Activated CD4-positive, alpha-beta T cell treated with anti-CD3 and anti-CD28 coated beads, Interleukin-2, Interleukin-6, amounts not matched to agents 100 ng/mL and 50 ng/mL, durations not matched to agents 16 hours and 8 hours (primary cell): Measurements from ENCODE around the gene HSPA4L.

Experiments used
- DNase-seq: peaks from one replicate; pipeline ENCODE4 v3.0.0-alpha.2; 2020

The HSPA4L gene

DNA sequence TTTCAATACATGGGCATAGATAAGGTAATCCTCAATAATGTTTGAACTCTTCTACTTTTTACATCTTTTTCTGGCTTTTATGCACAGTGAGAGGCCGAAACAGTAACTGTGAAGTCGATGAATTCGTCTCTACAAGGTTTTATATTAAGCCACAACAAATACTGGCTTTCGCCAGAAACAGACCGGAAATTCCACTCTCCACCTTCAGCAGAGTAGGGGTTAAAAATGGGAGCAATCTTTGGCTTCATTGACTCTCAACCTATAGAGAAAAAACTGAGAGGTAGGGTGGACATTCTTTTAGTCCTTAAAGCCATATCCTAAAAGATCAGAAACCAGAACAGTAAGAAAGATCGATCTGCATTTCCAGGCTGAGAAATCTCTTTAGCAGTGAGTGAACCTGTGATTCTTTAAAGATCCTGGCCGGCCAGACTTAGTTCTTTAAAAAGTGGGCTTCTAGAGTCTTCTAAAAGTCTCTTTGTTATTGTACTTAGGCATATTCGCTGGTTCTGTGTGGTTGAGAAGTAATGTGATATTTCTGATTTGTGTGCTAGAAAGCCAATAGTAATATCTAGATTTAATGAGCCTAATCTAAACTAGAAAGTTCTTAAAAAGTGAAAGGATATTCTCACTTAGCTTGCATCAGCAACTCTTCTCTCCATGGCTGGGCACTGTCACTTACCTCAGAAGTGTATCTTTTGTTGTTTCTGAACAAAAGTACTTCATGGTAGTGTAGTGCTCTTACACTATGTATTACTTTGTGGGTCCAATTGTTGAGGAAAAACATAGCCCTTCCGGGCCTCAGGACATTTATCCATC, 2.0 kb downstream of the HSPA4L start:
- DNase-seq, result no peak

DNA sequence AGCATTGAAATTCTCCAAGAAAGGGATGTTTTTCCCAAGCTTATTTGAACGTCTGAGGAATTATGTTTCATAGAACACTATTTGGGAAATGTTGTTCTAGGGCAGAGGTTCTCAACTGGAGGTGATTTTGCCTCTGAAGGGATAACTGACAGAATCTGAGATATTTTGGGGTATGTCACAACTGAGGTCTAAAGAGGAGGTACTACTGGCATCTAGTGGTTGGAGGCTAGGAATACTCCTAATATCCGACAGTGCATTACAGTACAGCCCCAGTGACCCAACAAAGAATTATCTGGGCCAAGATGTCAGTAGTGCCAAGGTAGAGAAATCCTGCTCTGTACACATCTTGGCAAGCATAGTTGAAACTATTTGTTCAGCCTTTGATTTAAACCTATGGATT, 6.4 kb downstream of the HSPA4L start:
- DNase-seq, result peak; percentile 2

DNA sequence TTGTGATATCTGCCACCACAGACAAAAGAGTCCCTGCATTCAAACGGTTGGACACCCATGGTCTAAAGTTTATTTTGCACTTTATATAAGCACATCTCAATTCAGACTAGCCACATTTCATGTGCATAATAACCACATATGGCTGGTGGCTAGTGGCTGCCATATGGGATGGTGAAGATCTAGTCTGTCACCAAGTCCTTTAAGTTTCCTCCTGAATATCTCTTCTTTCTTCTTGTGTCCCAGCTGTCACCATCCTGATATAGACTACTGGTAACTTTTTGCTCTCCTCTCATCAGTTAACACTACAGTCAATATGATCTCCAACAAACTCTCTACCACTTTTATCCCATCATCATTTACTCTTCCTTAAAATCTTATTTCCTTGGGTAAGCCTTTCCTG, 9.3 kb downstream of the HSPA4L start:
- DNase-seq, result no peak

DNA sequence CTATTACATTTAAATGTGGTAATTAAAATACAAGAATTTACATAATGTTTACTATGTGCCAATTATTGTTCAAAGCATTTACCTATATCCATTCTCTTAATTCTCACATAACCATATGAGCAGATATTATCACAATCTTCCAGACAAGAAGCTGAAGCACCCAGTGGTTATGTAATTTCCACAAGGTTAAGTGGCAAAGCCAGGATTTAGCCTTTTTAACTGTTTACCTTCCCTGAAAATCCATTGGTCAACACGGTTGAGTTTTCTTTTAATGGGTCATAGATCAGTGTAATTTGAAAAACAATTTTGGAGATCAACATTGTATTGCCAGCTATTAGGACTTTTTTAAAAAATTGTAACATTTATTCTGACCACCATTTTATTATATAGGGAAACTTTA, 11.4 kb downstream of the HSPA4L start:
- no peak for DNase-seq

DNA sequence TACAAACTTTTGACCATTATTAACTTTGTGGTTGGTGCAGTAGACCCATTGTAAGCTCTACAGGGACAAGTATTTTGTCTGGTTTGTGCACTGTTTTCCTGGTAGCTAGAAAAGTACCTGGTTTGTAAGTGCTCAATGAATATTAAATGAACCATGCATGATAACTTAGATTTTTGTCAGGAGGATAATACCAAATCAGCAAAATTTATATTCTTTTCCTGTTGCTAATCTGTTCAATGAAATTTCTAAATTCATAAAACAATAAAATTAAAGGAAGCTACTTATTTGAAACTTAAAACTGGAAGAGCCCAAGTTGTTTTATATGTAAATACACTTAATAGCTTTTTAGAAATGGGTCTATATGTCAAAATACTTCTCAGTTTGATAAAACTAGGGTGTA, 17.6 kb downstream of the HSPA4L start:
- DNase-seq, result no peak

DNA sequence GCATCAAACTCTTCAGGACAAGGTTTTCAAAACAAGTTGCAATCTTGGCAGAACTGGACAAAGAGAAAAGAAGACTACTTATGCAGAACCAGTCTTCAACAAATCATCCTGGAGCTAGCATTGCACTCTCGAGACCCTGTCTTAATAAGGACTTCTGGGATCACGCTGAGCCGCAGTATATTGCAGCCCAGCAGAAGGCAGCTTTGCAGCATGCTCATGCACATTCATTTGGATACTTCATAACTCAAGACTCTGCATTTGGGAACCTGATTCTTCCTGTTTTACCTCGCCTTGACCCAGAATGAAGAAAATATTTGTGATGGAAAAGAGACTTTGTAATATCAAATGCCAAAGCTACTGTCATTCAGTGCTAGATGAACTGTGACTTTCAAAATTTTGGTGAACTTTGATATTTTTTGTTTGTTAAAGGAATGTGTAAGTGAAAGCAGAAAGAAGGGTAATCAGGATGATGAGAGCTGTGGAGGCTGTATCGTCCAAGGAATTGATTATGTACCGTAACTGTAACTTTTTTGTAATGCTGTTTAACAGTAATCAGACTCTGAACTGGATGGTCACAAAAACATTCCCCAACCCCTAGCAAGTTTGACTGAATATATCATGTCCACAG, 27.2 kb downstream of the HSPA4L start:
- DNase-seq, result no peak

DNA sequence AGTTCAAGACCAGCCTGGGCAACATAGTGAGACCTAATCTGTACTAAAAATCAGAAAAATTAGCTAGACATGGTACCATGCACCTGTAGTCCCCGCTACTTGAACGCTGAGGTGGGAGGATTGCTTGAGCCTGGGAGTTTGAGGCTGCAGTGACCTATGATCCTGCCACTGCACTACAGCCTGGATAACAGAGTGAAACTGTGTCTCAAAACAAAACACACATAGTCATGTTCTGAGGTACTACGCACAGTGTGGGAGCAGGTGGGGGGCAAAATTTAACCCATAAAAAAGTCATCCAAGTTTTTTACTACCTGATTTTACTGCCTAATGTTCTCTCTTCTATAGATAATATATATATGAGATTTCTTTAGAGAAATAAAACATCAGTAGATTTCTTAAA, 28.4 kb downstream of the HSPA4L start:
- no peak for DNase-seq

DNA sequence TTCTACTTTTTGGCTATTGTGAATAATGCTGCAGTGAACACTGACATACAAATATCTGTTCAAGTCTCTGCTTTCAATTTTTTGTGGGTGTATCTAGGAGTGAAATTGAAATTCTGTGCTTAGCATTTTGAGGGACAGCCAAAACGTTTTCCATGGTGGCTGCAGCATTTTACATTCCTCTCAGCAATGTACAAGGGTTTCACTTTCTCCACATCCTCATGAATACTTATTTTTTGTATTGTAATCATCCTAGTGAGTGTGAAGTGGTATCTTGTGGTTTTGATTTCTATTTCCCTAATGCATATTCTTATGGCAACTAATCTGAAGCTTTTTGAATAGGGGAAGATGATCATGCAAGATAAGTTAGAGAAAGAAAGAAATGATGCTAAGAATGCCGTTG, 40.3 kb downstream of the HSPA4L start:
- DNase-seq, result no peak

DNA sequence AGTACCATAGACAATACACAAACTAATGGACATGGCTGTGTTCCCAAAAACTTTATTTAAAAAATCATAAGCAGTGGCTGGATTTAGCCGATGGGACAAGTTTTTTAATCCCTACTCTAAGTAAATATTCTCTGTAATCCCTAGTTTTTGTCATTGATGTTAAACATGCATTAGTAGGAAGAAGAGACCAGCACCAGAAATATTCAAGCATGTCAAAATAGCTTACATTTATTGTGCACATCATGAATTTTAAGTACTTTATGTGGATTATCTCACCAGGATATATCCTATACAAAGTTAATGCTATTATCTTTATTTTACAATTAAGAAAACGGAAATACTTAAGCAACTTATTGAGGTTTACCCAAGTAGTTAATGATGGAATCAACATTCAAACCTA, 46.0 kb downstream of the HSPA4L start:
- no peak for DNase-seq

DNA sequence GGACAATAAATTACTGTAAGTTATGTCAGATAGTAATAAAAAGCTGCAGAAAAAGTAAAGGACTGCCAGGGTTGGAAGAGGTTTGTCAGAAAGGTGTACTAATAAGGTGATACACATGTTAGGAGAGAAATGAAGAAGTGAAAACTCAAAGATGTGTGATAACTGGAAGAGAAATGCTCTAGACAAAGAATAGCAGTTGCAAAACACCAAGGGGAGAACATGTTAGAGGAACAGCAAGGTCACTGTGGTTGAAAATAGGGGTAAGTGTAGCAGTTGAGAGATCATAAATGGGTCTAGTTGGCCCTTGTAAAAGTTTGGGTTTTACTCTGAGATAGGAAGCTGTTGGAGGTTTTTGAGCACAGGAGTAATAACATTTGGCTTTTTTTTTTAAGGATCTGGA, 46.9 kb downstream of the HSPA4L start:
- no peak for DNase-seq

DNA sequence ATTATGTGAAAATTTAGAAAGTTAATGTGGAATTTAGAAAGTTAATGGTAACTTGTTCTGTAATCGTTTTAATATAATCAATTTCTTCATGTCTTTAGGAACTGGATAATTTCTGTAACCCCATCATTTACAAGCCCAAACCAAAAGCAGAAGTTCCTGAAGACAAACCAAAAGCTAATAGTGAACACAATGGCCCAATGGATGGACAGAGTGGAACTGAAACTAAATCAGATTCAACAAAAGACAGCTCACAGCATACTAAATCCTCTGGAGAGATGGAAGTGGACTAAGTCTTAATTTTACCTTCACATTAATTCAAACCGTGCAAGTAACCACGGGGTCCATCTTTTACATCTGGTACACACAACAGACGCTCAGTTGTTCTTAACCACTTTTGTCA, 50.5 kb downstream of the HSPA4L start:
- DNase-seq, result no peak

DNA sequence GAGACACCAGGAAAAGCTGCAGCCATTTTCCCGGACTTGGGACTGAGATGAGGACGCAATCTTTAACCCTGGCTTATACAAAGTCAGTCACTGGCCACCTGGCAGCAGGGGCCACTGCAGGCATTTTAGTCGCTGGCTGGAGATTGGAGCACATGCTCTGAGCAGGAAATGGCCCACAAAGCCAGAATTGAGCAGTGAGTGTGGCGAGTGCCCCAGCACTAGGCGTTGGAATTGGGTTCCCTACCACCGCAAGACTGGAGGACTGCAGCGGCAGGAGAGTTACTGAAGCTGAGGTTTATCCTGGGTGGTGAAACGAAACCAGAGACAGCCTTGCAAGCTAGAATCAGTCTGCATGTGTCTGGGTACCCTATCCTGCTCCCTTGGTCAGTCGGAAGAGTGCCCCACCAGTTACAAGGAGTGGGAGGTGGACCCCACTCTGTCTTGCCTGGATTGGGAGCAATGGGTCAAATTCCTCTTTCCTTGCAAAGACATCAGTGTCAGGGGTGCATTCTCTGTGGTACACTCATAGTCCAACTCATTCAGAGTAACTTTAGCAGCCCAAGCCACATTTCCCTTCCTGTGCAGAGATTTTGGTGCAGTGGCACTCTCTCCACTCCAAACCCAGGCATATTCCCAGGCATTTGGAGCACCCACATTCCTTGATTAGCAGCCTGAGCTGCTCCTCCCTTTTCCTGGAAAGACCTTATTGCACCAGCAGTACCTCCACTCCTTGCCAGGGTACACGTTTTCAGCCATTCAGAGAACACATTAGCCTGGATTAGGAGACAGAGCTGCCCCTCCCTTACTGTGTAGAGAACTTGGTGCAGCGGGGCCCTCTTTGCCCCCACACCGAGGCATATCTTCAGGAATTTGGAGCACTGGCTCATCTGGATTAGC, 61.8 kb downstream of the HSPA4L start:
- no peak for DNase-seq

DNA sequence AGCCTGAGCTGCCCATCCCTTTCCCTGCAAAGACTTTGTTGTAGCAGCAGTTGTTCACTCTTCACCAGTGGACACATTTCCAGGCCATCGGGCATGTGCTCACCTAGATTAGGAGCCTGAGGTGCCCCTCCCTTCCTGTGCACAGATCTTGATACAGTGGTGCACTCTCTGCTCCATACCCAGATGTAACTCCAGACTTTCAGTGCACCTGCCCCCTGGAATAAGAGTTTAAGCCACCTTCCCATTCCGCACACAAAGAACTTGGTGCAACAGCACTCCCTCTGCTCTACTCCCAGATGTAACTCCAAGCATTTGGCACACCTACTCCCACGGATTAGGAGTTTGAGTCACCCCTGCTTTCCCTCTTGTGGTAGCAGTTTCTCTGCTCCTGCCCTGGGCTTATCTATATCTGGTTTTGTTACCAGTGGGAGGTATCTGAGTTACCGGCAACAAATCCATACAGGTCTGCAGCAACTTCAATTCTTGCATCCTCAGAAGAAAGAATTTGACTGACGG, 62.5 kb downstream of the HSPA4L start:
- no peak for DNase-seq

DNA sequence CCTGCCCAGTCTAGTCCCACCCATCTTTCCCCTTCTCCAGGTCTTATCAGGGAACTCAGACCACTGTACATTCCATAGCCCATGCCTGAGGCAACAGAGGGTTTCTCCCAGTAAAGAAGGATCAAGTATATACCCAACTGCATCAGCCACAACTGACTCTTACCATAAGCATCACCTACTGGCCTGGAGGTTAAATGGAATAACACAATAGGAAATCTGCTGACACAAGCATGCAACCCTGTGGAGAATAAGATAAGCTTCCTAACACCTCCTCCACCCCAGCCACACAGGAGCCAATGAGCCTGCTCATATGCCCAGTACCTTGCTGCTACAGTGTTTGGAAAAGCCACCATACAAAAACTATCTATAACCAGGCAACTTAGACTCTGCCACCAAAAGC, 63.9 kb downstream of the HSPA4L start:
- no peak for DNase-seq

DNA sequence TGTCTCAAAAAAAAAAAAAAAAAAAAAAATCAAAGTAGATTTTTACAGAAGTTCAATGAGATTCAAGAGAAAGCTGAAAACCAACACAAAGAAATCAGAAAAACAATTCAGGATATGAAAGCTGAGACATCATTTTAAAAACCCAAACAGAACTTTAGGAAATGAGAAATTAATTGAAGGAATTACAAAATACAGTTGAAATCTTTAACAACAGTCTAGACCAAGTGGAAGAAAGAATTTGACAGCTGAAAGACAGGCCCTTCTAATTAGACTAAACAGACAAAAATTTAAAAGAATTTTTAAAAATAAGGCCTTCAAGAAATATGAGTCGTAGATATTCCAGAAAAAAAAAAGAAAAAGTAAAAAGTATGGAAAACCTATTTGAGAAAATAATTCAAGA, 64.6 kb downstream of the HSPA4L start:
- no peak for DNase-seq

DNA sequence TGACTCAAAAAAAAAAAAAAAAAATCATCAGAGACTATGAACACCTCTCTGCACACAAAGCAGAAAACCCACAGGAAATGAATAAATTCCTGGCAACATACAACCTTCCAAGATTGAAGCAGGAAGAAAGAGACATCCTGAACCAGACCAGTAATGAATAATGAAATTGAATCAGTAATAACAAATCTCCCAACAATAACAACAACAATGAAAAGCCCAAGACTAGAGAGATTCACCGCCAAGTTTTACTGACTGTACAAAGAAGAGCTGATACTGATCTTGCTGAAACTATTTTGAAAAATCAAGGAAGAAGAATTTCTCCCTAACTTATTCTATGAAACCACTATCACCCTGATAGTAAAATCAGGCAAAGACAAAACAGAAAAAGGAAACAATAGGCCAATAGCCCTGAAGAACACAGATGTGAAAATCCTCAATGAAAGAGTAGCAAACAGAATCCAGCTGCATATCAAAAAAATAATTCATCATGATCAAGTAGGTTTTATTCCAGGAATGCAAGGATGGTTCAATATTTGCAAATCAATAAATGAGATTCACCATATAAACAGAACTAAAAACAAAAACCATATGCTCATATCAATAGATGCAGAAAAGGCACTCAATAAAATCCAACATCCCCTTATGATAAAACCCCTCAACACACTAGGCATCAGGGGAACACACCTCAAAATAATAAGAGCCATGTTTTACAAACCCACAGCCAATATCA, 67.5 kb downstream of the HSPA4L start:
- DNase-seq, result no peak

DNA sequence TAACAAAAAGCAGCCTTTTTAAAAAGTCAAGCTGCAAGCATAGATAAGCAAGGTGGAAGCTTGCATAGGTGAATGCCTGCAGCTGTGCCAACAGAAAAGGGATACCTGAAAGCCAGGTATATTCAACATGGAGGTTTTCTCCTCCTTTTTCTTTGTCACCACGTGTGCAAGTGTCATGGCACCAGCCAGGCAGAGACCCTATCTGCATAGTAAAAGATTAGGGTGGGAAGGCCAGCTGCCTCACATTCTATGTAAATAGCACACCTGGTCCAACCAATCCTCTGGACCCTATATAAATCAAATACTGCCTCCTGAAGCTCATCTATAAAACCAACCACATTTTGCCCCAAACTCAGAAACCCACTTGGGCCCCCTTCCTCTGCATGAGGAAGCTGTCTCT, 70.5 kb downstream of the HSPA4L start:
- no peak for DNase-seq

DNA sequence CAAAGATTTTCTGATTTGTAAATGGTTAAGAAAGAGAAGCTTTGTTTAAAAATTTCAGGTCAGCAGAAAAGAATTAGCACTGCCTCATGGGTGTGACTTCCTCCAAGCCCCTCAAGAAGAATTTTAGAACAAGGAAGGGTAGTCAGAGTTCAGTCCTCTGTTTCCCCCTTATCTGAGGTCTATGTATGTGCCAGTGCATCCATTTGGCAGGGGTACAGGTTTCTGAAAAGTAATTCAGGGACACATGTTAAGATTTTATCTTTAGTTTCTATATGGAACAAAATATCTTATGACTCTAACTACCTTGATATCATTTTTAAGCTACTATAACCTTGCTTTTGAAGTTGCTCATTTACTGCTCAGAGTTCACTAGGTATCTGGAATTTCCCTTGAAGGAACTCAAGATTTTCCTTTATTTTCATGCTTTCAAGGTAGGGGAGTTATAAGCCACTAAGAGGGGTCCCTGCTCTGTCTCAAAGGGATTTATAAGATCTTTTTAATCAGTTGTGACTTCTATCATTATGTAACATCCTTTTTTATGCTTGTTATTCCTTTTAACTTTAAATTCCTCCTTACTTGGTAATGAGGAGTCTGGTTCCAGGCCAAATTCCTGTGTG, 74.2 kb downstream of the HSPA4L start:
- no peak for DNase-seq

DNA sequence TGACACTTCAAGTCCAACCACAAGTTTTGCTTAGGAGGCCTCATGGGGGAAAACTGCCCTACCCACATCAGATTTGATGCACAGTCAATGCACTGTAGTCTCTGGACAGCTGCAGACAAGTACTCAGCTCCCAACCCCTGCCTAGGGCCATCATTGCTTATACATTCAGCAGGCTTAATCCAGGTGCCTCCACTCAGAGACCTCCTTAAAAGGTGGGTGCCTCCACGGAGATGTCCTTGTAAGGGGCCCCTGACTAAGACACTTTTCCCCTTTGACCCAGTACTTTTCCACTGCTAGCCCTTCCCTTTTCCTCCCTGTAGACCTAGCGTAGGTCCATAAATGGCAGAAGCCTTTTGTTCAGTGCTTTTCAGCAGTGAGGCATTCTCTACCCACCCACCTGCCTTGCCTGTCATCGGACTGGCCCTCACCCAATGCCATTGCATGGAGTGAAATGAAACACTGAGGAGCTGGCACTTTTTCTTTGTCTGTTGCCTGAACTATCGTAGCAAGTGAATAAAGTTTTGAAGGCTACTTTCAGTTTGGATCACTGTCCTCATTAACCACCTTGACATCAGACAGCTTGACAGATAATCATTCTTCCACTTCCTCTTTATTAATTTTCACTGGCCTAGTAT, 74.8 kb downstream of the HSPA4L start:
- no peak for DNase-seq

DNA sequence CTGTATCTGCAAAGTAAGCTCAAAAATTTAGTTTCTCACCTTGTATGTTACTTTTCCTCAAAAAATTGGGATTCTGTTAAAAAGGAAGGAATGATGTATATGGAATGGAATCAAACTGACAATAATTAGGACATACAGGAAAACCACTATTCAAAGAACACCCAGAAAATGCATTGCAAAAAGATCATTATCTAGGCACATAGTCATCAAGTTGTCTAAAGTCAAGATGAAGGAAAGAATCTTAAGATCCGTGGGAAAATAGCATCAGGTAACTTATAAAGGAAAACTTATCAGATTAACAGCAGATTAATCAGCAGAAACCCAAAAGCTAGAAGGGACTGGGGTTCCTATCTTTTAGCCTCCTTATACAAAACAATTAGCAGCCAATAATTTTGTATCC, 75.5 kb downstream of the HSPA4L start:
- DNase-seq, result no peak

DNA sequence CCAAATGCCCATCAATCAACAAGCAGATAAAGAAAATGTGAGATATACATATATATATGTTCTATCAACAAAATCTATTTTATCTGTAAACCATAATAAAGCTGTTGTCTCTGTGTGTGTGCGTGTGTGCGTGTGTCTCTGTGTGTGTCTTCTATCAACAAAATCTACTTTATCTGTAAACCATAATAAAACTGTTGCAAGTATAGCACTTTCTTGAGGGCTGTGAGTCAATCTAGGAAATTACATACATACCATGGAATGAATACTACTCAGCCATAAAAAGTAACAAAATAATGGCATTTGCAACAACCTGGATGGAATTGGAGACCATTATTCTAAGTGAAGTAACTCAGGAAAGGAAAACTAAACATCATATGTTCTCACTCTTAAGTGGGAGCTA, 86.1 kb downstream of the HSPA4L start:
- DNase-seq, result no peak

DNA sequence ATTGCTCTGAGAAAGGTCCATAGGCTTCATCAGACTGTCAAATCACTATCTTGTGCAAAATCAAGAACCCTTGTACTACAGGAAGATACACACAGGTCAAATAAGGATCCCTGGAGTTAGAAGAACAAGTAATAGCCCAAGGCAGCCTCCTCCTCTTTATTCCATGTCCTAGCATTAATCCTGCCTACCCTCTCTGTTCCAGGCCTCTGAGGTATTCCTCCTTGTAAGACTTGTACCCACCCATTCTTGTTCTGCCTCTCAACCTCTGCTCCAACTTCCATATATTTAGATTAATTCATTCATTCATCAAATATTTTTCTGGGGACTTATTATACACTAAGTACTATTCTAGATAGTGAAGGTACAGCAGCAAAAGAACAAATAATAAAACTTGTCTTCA, 88.2 kb downstream of the HSPA4L start:
- DNase-seq, result no peak
